Stimulated activated naive CD8-positive, alpha-beta T cell treated with anti-CD3 and anti-CD28 coated beads, Interleukin-15, Interleukin-2, amounts not matched to agents 100 U/mL and 50 U/mL, for 24 hours (primary cell): ENCODE data around the gene ABL1.

Source experiments
- ATAC-seq: fragments of 150-1000 bp; cut with Tn5 transposase; one replicate; pipeline ENCODE4 v1.10.0; 2021
- DNase-seq: peaks from one replicate; pipeline ENCODE4 v3.0.0; 2021

The ABL1 gene

DNA sequence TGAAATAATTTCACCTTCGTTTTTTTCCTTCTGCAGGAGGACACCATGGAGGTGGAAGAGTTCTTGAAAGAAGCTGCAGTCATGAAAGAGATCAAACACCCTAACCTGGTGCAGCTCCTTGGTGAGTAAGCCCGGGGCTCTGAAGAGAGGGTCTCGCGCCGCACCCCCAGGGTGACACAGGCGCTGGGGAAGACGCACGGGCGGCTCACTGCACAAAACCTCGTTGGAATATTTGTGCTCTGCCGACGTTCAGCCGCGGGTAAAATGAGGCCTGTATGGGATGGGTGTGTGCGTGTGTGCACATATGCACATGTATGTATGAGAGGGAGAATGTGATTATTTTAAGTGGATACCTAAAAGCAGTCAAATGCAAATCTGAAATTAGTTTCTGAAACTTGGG, 37.0 kb downstream of the ABL1 start:
- DNase-seq, result no peak
- no peak for ATAC-seq

DNA sequence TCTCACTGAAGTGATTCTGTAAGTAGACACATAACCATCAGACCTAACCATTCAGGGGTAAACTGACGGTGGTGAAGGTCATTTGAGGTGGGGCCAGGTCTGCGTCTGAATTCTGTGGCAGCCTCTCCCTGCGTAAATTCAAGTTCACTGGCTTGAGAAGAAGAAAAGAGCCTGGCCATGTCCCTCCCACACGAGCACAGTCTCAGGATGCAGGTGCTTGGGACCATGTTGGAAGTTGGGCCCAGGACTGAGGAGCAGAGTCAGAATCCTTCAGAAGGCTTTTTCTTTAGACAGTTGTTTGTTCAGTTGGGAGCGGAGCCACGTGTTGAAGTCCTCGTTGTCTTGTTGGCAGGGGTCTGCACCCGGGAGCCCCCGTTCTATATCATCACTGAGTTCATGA, 37.5 kb downstream of the ABL1 start:
- ATAC-seq (no peak), DNase-seq (no peak)

DNA sequence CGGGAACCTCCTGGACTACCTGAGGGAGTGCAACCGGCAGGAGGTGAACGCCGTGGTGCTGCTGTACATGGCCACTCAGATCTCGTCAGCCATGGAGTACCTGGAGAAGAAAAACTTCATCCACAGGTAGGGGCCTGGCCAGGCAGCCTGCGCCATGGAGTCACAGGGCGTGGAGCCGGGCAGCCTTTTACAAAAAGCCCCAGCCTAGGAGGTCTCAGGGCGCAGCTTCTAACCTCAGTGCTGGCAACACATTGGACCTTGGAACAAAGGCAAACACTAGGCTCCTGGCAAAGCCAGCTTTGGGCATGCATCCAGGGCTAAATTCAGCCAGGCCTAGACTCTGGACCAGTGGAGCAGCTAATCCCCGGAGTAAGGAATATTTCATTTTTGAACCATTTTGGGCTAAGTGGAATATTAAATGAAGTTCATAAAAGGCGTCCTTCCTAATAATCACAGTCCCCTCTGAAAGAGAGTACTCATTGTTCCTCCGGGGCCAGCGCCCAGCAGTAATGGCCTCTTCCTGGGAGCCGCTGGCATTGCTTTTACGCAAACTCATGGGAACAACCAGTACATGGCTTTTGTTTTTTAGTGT, 38.0 kb downstream of the ABL1 start:
- DNase-seq, result no peak

DNA sequence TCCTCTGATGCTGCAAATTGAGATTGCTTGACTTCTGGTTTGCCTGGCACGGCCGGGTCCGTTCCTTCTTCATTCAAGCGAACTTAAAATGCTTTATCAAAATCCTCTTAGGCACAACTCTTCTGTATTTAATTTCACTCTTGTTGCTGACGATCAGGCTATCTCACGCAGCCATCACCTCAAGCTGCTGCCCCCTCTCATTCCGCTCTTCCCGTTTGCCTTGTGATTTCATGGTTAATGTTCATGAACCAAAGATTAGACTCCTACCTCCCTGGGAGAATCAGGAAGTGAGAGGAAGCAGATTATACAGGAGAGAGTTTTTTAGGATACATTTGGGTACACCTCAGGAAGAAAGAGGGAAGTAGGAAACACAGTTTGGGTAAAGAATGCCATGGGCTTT, 38.9 kb downstream of the ABL1 start:
- ATAC-seq (no peak), DNase-seq (no peak)

More for the DNA sequence above, 38.0 kb downstream of the ABL1 start:
- ATAC-seq, result no peak

DNA sequence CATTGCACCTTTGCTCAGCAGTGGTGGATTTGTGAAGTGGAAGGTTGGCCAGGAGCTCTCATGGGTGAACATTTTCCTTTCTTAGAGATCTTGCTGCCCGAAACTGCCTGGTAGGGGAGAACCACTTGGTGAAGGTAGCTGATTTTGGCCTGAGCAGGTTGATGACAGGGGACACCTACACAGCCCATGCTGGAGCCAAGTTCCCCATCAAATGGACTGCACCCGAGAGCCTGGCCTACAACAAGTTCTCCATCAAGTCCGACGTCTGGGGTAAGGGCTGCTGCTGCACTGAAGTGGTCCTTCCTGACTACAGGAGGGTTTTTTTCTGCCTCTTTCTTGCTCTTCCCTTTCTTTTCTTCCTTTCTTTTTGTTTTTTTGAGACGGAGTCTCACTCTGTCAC, 39.7 kb downstream of the ABL1 start:
- DNase-seq (no peak), ATAC-seq (no peak)

DNA sequence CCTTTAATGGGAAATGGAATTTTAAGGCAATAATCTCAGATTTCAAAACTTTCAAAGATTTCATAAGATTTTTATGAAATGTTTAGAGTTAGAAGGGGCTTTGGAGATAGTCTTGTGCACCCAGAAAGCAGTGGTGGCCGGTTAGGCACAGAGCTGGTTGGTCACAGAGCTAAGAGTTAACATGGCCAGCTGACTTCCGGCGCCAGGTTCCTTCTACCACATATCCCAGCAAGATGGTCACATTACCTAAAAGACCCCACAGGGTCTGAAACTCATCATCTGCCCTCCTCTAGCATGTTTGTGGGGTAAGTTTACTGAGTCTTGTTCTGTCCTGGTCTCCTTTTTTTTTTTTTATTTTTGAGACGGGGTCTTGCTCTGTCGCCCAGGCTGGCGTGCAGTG, 42.2 kb downstream of the ABL1 start:
- no peak for ATAC-seq
- no peak for DNase-seq

DNA sequence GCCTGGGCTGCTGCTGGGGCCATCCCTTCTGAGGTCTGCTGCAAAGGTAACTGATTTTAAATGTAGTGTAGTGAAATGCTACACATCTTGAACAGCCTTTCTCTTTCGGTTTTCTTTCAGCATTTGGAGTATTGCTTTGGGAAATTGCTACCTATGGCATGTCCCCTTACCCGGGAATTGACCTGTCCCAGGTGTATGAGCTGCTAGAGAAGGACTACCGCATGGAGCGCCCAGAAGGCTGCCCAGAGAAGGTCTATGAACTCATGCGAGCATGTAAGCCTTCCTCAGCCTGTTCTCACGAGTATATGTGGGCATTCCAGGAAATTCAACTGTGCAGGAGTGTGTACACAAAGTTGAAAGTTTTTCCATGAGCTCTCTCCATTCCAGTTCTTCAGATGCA, 43.2 kb downstream of the ABL1 start:
- DNase-seq (no peak), ATAC-seq (no peak)

DNA sequence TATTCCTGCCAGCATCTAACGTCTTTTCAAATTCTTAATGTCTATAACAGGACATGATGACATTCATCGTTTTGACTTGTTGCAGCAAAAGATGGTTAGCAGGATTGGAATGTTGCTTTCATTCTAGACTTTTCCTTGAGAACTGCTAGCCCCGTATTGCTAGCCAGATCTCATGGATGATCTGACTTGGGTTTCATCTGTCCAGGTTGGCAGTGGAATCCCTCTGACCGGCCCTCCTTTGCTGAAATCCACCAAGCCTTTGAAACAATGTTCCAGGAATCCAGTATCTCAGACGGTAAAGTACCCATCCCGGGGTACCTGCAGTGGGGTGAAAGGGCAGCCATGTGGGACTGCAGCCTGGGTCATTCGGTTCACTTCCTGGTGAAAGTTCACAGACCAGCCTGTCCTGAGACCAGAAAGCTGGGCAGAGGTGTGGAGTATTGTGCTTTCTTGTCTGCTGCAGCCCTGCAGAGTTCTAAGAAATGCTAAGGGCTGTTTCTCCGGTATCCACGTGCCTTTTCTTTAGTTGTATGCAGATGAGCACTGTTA, 44.9 kb downstream of the ABL1 start:
- ATAC-seq (no peak), DNase-seq (no peak)

DNA sequence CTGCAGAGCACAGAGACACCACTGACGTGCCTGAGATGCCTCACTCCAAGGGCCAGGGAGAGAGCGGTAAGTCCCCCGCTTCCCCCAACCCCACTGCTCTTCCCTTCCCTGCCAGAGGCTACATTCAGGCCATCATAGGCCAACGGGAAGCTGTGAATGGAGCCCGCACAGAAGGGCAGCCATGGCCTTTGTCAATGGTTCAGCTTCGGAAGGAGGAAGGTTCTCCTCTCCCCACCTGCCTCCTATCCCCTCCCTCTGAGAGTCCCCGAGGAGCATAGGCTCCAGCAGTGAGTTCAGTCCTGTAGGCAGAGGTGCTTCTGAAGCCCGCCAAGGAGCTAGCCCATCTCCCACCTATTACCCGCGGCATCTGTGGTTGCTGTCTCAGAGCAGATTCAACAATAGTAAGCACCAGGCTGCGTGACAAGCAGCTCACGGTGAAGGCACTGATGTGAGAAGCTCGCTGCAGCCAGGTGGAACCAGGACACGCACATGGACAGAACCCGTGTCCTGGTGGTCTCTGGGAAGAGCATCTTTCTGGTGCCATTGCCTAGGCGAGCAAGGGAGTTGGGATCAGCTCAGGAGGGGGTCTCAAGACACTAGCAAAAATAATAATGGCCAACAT, 45.7 kb downstream of the ABL1 start:
- ATAC-seq (no peak), DNase-seq (no peak)

DNA sequence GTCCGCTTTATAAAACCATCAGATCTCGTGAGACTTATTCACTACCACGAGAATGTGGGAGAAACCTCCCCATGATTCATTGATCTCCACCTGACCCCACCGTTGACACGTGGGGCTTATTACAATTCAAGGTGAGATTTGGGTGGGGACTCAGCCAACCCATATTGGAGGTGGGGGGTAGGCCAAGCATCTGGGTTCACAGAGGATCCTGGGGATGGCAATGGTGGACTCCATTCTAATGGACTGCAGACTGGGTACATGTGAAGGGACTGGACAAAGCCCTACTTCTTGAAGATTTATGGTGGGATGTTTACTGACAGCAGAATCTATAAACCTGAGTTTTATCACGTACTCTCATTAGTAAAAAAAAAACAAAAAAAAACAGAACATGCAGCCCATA, 46.5 kb downstream of the ABL1 start:
- DNase-seq (no peak), ATAC-seq (no peak)

DNA sequence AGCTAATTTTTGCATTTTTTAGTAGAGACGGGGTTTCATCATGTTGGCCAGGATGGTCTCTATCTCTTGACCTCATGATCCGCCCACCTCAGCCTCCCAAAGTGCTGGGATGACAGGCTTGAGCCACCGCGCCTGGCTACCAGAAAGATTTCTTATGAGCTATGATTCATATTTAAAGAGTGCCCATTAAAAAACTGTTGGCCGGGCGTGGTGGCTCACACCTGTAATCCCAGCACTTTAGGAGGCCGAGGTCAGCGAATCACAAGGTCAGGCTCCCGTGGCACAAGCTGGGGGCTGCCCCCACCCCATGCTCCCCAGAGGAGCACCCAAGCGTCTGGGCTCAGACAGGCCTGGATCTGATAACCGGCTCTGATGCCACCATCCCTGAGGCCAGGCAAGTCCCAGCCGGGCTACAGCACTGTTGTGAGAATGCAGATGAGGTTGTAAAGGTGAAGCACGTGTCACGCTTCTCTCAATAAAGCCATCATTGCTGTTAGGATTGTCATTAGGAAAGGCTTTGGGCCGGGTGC, 47.7 kb downstream of the ABL1 start:
- no peak for DNase-seq

DNA sequence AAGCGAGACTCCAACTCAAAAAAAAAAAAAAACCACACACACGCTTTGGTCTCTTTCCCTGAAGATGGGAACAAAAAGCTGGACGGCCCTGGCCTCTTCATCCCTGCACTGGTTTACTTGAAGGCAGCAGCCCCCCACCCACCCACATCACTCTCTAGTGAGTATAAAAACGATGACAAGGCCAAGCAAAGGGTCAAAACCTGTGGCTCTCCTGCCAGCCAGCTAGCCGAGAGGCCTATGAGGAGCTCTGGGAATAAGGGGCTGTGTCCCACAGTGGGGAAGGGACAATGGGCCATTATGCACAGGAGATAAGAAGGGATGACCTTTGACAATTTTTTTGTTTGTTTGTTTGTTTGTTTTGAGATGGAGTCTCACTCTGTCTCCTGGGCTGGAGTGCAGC, 48.4 kb downstream of the ABL1 start:
- ATAC-seq, result no peak
- no peak for DNase-seq

More for the DNA sequence above, 47.7 kb downstream of the ABL1 start:
- ATAC-seq, result no peak

DNA sequence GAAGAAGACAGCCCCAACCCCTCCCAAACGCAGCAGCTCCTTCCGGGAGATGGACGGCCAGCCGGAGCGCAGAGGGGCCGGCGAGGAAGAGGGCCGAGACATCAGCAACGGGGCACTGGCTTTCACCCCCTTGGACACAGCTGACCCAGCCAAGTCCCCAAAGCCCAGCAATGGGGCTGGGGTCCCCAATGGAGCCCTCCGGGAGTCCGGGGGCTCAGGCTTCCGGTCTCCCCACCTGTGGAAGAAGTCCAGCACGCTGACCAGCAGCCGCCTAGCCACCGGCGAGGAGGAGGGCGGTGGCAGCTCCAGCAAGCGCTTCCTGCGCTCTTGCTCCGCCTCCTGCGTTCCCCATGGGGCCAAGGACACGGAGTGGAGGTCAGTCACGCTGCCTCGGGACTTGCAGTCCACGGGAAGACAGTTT, 49.1 kb downstream of the ABL1 start:
- ATAC-seq (no peak), DNase-seq (no peak)

DNA sequence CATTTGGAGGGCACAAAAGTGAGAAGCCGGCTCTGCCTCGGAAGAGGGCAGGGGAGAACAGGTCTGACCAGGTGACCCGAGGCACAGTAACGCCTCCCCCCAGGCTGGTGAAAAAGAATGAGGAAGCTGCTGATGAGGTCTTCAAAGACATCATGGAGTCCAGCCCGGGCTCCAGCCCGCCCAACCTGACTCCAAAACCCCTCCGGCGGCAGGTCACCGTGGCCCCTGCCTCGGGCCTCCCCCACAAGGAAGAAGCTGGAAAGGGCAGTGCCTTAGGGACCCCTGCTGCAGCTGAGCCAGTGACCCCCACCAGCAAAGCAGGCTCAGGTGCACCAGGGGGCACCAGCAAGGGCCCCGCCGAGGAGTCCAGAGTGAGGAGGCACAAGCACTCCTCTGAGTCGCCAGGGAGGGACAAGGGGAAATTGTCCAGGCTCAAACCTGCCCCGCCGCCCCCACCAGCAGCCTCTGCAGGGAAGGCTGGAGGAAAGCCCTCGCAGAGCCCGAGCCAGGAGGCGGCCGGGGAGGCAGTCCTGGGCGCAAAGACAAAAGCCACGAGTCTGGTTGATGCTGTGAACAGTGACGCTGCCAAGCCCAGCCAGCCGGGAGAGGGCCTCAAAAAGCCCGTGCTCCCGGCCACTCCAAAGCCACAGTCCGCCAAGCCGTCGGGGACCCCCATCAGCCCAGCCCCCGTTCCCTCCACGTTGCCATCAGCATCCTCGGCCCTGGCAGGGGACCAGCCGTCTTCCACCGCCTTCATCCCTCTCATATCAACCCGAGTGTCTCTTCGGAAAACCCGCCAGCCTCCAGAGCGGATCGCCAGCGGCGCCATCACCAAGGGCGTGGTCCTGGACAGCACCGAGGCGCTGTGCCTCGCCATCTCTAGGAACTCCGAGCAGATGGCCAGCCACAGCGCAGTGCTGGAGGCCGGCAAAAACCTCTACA, 49.8 kb downstream of the ABL1 start:
- no peak for ATAC-seq

DNA sequence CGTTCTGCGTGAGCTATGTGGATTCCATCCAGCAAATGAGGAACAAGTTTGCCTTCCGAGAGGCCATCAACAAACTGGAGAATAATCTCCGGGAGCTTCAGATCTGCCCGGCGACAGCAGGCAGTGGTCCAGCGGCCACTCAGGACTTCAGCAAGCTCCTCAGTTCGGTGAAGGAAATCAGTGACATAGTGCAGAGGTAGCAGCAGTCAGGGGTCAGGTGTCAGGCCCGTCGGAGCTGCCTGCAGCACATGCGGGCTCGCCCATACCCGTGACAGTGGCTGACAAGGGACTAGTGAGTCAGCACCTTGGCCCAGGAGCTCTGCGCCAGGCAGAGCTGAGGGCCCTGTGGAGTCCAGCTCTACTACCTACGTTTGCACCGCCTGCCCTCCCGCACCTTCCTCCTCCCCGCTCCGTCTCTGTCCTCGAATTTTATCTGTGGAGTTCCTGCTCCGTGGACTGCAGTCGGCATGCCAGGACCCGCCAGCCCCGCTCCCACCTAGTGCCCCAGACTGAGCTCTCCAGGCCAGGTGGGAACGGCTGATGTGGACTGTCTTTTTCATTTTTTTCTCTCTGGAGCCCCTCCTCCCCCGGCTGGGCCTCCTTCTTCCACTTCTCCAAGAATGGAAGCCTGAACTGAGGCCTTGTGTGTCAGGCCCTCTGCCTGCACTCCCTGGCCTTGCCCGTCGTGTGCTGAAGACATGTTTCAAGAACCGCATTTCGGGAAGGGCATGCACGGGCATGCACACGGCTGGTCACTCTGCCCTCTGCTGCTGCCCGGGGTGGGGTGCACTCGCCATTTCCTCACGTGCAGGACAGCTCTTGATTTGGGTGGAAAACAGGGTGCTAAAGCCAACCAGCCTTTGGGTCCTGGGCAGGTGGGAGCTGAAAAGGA, 50.7 kb downstream of the ABL1 start:
- ATAC-seq (no peak), DNase-seq (no peak)

More for the DNA sequence above, 49.8 kb downstream of the ABL1 start:
- no peak for DNase-seq

DNA sequence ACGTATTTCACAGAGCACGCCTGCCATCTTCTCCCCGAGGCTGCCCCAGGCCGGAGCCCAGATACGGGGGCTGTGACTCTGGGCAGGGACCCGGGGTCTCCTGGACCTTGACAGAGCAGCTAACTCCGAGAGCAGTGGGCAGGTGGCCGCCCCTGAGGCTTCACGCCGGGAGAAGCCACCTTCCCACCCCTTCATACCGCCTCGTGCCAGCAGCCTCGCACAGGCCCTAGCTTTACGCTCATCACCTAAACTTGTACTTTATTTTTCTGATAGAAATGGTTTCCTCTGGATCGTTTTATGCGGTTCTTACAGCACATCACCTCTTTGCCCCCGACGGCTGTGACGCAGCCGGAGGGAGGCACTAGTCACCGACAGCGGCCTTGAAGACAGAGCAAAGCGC, 51.9 kb downstream of the ABL1 start:
- ATAC-seq (no peak), DNase-seq (no peak)

DNA sequence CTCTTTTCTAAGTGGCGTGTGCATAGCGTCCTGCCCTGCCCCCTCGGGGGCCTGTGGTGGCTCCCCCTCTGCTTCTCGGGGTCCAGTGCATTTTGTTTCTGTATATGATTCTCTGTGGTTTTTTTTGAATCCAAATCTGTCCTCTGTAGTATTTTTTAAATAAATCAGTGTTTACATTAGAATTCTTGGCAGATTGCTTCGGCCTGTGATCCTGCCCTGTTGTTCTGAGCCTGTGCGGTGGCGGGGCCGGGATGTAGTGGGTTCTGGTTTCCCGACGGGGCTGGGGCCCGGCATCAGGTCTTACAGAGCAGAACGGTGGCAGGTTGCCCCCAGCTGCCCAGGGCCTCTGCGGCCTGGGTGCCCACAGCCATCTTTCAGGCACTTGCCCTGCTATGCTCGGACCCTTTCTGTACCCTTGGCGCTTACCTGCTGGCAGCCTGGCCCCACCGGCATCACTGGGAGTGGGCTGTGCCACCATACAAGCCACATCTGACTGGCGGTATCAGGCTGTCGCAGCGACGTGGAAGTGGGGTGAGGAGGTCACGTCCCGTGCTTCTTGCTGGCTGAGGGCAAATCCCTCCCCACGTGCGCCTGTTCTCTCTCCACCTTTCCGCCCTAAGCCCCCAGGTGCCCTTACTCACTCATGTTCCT, 52.6 kb downstream of the ABL1 start:
- no peak for DNase-seq
- ATAC-seq, result no peak

DNA sequence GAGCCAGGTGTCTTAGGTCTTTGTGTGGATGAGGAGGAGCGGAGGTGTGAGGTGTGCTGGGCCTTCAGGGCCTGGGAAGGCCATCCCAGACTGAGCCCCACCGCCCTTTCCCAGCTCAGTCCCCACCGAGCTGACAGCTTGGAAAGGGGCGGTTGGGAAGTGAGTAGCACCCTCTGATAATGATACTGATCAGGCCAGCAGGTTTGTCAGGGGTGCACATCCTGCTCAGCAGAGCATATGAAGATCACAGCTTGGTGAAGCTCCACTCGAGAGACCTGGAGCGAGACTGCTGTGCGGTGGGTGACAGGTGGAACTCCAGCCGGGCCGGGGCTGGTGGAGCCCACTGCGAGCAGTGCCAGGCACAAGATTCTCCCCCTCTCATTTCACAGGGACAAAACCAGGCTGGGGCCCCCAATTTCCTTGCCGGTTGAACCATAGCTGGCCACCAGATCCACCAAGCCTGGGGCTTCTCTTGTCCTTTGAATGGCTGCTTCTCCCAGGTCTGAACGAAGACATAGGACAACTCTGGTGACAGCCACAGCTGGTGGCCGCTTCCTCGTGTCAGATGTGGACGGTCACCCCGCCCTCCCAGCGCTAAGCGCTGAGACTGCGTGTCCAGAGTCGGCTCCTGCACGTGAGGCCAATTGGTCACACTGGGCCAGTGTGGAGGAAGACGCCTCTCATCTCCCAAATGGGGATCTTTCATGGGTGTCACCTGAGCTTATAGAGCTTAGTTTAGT, 53.3 kb downstream of the ABL1 start:
- ATAC-seq (no peak), DNase-seq (no peak)

DNA sequence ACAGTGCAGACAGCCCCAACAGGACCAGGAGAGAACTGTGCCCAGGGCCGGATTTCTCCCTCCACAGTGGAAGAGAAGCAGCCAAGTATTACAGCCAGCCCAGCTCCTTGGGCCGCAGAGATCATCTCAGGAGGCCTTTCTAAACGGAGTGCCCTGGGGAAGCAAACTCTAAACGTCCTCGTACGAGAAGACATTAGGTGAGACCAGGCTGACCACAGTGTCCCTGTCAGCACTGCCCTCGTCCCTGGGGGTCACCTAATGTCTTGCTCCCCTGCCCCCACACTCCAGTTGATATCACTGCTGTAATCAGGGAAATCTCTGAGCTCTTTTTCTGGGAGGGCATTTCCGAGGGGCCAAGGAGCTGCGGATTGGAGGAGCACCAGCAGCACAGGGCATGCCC, 55.1 kb downstream of the ABL1 start:
- ATAC-seq, result no peak
- no peak for DNase-seq

DNA sequence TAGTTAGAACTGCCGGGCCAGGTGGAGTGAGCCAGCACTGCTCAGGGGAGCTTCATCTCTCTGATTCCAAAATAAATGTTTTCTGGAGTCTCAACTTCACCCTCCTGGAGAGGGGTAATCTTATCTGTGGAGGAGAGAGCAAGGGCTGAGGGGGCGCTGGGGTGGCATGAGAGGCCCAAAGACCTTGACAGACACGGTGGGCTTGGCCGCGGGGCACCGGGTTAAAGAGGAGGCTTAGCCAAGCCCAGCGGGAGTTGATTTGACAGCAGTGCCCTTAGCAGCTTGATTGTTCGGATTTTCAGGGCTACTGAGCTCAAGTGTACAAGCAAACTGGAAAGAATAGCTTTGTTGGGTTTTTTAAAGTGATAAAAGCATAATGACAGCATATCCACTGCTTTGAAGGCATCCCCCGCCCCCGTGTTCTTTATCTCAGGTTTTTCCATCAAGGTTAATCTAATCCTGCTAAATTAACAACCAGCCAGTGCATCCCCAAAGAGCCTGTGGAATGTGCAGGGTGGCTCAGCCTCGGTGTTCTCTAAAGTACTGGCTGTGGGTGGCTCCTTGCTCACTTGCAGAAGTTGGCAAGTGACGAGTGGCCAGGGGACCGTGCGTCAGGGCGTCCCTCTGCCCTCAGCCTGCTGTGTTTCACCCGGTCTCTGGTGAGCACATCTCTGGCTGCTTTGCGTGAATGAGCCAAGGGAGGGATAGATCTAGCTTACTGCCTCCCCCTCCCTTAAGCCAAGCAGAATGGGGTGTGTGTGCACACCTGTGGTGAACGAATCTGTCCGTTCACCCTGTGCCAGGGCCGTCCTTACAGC, 56.0 kb downstream of the ABL1 start:
- DNase-seq, result no peak
- ATAC-seq, result no peak
